ENCODE results near the gene CEACAM5.
A peak's percentile ranks its signal among the peaks of the same experiment; 100 is the strongest.
"Not testable (repeated sequence)": the region's sequence is repeated elsewhere in the genome, so short reads cannot be mapped to it uniquely, and the experiment has no call there.

CEACAM5 gene

DNA sequence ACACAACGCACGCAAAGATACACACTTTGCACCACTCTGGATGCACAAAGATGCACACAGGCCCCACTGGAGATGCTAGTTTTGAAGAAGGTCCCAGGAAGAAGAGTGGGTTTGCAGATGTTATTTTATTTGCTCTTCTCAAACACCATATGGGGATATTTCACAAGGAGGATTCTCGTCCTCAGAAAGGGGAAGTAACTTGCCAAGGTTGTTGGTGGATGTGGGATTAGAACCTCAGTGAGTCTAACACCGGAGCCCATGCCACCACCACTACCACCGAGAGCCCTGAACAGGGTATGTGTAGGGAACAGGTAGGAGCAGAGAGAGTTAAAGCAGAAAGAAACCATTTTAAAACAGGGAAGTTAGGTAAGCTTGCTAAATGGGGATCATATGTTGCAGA lies 37.3 kb downstream of the CEACAM5 start:
- no peak for DNase-seq

DNA sequence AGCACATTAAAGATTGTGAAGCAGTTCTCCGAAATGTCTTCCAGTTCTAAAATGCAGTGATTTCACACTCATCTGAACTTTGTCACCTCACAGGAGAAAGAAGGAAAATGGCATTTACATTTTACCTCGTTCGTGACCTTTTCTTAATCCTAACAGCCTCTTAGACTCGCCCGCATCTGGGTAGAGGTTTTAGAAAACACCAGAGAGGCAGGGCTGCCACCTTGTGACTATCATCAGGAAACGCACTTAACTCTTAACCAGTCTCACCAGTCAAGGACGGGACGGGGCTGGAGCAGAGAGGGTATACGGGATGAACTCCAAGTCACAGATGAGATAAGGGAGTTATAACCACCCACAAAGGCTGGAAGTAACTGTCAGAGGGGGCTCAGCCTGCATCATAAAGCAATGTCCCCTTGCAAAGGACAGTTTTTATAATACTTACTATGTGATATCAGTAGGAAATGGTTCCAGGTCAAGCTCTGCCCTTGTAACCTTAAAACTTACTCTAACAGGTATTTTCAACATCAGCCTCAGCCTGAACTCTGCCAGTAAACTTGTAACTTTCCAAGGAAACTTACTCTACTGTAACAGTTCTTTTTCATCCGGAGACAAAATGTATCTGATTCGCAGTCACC lies 38.3 kb downstream of the CEACAM5 start:
- peak; percentile 48 for DNase-seq

DNA sequence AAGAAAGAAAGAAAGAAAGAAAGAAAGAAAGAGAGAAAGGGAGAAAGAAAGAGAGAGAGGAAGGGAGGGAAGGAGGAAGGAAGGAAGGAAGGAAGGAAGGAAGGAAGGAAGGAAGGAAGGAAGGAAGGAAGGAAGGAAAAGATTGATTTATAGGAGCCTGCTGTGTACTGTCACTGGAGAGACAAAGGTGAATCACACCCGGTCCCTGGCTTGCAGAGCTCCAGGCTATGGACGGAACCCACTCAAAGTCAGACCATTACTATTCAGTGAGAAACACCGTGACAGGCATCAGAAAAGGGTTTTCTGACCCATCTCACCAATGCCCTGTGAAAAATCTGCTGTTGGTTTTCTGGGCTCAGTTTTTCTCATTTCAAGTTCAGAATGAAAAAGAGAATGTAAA lies 39.6 kb downstream of the CEACAM5 start:
- DNase-seq, result no peak

DNA sequence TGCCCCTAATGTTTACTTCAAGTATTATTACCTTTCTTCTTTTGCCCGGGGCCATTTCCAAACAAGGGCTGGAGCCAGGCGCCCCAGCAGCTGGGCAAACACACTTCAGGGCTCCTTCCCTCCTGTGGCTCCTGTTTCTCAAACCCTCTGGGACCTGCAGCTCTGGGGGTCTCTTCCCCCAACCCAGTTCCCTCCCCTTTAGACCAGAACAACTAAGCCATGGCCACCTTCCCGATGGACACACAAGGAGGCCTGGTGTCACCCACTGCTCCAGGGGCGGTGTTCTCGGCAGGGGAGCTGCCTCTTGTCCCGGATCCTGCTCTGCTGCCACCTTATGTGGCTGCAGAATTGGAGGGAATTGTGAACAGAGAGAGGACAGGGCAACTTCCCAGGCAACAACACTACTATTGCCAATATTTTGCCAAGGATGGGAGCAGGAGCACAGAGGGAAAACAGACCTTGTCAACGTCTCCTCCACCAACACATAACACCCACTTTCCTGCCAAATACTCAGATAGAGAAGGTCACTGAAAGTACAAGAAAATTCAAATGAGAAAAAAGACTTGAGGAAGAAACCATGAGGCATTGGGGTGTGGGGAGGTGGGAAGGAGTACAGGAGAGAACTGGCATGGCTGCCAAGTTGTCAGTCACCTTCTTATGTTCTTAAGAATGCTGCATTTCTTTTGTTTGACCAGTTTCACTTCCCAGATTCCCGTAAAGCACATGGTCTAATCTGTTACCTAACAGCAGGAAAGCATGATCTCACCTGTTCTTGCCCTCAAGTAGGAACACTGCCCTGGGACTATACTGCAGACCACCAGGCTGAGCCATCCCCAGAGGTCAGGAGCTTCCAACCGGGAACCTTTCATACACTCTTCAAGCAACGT lies 42.1 kb downstream of the CEACAM5 start:
- DNase-seq, result not testable (repeated sequence)

DNA sequence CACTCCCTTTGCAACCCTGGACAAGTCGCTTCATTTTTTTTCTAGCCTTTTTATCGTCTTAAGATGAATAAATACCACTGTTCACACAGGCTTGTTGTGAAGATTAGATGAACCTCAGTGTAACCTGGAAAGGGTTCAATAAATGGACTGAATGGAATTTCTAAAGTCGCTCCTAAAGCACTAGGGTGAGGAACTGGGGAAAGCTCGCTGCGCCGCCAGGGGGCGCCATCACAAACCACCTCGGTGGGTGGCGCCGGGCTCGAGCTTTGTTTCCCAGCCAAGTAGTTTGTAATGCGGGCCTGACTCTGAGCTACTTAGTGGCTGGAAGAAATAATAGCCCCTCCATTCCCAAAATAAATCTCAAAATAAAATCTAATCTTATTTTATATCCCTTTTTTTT lies 44.7 kb downstream of the CEACAM5 start:
- DNase-seq, result peak; percentile 38

DNA sequence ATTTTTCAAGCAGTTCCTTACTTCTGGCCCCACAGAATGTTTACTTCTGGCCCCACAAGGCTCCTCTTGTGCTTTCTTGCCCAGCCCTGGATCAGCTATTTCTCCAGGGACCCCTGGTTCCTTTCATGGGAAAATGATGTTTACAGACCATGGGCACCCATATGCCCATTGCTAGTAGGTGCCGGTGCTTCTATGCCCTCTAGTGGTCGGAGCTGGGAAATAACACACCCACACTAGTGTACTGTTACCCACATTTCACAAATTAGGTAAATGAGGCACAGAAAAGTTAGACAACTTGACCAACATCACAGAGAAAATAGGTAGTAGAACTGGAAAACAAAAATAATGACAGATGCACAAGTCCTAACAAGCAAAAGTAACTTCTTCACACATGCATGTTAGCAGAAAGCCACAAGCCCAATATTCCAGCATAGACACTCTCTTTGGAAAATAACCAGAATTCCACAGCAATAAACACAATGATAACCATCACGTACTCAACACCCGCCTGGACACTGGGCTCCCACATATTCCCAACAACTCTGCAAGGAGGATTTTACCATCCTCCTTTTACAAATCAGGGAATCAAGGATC lies 45.6 kb downstream of the CEACAM5 start:
- DNase-seq, result peak; percentile 30

DNA sequence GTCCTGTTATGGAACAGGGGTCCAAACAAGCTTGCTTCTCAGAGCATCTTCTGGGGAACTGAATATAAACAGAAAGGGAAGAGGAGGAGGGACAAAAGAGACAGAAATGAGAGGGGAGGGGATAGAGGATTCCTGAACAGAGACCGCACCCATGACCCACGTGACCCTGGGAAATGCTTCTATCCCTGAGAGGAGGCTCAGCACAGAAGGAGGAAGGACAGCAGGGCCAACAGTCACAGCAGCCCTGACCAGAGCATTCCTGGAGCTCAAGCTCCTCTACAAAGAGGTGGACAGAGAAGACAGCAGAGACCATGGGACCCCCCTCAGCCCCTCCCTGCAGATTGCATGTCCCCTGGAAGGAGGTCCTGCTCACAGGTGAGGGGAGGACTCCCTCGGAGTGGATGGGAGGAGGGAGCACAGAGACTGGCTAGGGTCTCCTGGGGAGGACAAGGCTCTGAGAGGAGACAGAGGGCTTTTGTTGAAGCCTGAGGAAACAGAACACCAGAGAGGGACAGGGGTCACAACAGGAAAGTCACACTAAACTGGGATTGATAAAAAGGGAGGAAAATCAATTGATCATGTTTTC lies 47.0 kb downstream of the CEACAM5 start, which contains the start of gene CEACAM6:
CEACAM6 (plus strand) TSS at position 203 of the 586 bp plus-strand sequence; CDS start at position 312, 109 bp downstream.
- no peak for DNase-seq

DNA sequence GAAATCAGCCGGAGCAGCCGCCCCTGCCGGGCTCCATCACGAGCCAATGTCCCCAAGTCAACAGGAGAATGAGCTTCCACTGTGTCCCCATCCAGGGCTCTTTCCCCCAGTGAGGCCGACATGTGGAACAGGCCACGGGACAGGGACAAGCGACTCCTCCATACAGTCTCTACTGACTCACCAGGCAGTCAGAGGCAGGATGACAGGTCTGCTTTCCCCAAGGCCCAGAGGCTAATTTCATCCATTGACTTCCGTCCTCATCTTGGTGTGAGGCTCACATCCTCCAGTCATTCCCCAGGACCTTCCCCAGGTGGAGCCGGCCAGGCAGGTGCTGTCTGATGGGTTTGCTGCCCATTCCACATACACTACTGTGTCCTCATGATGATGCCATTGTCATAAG lies 50.4 kb downstream of the CEACAM5 start:
- no peak for DNase-seq

DNA sequence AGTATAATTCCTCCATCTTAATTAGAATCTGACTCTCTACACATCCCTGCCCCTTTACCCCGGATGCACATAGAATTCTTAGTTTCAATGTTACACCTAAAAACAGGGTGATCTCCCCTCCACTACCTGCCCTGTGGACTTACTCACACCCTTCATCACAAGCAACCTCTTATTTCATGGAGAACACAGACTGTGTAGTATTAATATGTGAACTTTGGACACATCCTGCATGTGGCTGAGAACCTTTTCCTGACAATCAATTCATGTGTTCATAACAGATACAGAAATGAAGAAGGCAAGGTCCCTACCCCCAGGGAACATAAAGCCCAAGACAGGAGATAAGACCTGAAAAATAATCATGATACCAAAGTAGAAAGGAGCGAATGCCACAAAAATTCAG lies 58.7 kb downstream of the CEACAM5 start:
- no peak for DNase-seq

DNA sequence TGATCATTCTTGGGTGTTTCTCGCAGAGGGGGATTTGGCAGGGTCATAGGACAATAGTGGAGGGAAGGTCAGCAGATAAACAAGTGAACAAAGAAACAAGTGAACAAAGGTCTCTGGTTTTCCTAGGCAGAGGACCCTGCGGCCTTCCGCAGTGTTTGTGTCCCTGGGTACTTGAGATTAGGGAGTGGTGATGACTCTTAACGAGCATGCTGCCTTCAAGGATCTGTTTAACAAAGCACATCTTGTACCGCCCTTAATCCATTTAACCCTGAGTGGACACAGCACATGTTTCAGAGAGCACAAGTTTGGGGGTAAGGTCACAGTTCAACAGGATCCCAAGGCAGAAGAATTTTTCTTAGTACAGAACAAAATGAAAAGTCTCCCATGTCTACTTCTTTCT lies 59.7 kb downstream of the CEACAM5 start:
- DNase-seq, result not testable (repeated sequence)

DNA sequence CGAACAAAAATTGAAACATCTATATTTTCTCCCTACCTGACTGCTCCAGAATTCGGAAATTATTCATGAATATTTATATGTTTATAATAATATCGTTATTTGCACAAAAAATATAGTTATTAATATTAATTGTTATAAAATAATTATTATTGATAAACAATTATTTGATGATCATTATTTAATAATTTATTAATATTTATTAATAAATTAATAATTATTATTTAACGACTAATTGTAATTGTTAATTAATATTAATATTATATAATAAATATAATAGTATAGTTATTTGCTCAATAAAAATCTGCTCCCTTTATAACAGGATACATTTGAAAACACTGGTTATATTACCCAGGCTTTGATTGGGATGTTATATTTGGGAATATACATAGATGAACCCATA lies 61.2 kb downstream of the CEACAM5 start:
- no peak for DNase-seq

DNA sequence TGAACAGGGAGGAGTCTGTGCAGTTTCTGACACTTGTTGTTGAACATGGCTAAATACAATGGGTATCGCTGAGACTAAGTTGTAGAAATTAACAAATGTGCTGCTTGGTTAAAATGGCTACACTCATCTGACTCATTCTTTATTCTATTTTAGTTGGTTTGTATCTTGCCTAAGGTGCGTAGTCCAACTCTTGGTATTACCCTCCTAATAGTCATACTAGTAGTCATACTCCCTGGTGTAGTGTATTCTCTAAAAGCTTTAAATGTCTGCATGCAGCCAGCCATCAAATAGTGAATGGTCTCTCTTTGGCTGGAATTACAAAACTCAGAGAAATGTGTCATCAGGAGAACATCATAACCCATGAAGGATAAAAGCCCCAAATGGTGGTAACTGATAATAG lies 63.0 kb downstream of the CEACAM5 start:
- no peak for DNase-seq

DNA sequence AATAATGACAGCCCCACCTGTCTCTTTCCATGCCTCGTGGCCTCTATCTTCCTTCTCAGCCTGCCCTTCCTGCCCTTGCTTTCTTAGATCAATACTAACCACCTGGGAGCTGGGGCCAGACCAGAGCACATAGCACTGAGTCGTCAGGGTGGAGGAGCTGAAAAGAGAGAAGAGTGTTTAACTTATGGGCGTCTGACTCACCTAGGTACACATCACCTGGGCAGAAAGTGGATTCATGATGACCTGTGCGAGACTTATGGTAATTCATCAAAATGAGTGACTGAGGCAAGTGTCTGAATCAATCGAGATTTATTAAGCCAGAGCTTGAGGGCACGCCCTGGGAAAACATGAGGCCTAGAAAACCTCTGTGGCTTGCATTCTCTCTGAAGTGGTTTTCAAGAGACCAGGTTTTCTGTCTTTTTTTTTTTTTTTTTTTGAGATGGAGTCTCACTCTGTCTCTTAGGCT lies 66.1 kb downstream of the CEACAM5 start:
- peak; percentile 32 for DNase-seq

DNA sequence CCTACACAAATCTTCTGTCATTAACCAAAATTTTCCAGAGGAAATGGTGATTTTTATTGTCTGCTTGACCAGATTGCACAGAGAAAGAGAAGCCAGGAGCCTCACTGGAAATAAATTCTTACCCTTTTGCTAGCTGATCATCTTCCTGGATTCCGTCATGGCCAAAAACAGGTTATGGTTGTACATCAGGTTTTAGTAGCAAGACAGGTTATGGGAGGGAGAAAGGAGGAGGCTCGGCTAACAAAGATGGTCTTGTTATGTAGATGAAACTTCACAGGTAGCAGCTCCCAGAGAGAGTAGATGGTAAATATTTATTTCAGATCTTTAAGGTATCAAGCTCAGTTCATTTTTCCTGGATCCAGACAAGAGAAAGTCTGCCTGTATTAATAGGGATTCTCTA lies 68.3 kb downstream of the CEACAM5 start:
- DNase-seq, result no peak

Data from NCI-H2107 (cell line).